GM18909 (cell line): ENCODE data around the gene SNX7.

ENCODE experiments used
- ATAC-seq: cut with Tn5 transposase; IDR thresholded peaks from one replicate; pipeline ENCODE4 v1.9.1; 2021; ENCODE audit warnings: mild to moderate bottlenecking; ENCODE audit not compliant: unreplicated experiment, poor library complexity

SNX7 gene

GRCh38 chr1:98661544-98662355 is at the start of gene SNX7:
Gene SNX7, plus strand, starts transcription at chr1:98661721. Its CDS starts 11 bp downstream, at chr1:98661732.
- peak; percentile 87 for ATAC-seq

GRCh38 chr1:98637316-98637715 is 24.2 kb upstream of the SNX7 start:
- no peak for ATAC-seq

DNA sequence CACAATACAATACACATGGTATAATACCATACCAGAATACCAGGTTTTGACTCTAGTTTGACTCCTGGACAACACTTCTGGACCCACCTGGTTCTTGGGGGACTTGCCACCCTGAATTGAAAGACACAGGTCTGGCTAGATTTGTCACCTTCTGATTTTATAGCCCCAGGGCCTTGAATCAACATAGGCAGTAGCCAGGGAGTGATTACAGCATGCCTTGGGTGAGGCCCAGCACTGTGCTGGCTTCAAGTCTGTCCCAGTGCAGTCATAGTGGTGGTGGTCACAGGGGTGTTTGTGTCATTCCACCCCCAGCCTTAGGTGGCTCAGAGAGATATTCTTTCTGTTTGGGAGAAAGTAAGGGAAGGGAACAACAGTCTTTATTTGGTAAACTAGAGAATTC is 23.3 kb upstream of the SNX7 start:
- ATAC-seq: no peak

DNA sequence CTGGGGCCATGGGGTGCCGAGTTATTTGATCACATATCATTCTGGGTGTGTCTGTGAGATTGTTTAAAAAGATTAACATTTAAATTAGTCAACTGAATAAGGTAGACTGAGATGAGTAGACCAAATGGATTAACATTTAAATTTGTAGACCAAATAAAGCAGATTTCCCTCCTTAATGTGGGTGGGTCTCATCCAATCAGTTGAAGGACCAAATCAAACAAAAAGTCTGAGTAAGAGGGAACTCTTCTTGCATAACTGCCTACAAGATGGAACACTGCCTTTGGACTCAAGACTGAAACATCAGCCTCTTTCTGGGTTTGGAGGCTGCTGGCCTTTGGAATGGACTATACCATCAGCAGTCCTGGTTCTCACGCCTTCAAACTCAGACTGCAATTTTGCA is 17.0 kb upstream of the SNX7 start:
- ATAC-seq: no peak

DNA sequence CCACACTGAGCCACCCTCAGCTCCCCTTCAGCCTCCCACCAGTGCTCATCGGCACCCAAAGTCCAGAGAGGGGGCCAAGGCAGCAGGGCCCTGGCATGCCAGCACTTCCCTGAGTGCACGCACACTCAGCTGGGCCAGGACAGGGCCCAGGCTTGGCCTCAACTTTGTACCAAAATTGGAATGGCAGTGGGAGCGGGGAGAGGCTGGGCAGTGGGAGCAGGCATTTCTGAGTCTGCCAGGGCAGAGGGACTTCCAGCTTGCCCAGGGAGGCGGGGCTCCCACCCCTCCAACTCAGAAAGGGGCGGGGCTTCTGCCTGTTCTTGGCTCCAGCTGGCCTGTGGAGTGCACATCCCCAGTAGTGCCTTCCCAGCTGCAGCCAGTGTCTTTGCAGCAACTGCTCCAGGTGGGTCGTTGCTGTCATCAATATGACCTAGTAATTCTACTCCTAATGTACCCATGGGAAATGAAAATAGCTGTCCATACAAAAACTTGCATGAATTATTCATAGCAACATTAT is 10.3 kb upstream of the SNX7 start:
- no peak for ATAC-seq

GRCh38 chr1:98653123-98653522 is 8.4 kb upstream of the SNX7 start:
- no peak for ATAC-seq

GRCh38 chr1:98659879-98660278 is 1.6 kb upstream of the SNX7 start:
- no peak for ATAC-seq

GRCh38 chr1:98660940-98661543 is 479 bp upstream of the SNX7 start:
- ATAC-seq: no peak

DNA sequence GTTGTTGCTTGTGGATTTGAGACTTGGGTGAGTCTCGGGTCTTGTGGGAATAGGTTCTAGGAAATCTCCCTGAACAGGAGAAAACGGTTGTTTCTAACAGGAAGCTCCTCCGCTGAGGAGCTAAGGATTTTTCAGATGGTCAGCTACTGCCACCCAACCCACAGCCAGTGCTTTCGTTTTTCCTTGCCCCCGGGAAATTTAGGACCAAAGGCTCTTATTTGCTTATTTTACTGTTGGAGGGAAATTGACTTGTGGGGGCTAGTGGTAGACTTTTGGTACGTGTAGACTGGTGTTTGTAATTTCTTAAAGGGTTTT is 792 bp downstream of the SNX7 start:
- no peak for ATAC-seq

- no peak for ATAC-seq
Measured at GRCh38 chr1:98668733-98669132, 7.2 kb downstream of the SNX7 start.

DNA sequence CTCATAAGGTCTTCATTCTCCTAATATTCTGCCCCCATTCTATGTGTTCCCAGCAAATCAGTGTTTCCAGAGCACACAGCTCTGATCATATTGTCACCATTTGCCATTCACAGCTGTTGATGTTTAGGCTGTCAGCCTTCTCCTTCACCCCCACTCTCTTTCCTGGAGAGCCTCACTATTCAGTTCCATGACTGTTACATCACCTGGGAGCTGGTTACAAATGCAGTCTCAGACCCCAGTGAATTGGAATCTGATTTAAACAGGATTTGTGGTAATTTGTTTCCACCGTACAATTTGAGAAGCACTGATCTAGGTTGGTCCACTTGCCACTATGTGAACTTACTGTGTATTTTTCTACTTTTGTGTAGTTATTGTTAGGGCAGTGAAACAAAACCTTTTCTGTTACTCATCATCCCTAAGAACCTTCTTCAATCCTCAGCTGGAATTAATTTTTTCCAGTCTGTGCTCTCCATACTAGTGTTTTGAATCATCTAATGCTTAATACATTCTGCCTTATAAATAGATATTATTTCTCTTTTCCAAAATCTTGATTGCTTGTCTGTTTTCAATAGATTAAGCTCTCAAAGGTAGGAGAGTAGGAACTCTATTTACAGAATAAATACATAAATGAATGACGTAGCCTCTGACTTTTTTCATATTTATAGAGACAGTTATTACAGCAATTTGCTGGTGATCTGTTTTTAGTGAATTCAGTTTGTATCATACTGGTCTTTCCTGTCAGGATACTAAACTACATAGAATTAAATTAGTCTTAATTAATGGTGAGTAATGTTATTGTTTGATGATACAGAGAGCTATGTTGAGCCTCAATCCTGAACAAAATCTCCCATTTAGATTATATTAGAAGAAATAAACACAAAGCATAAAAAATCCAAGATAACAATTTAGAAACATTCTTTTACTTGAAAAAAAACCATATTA is 8.1 kb downstream of the SNX7 start:
- no peak for ATAC-seq

- ATAC-seq: no peak
Measured at GRCh38 chr1:98672189-98672588, 10.7 kb downstream of the SNX7 start.

DNA sequence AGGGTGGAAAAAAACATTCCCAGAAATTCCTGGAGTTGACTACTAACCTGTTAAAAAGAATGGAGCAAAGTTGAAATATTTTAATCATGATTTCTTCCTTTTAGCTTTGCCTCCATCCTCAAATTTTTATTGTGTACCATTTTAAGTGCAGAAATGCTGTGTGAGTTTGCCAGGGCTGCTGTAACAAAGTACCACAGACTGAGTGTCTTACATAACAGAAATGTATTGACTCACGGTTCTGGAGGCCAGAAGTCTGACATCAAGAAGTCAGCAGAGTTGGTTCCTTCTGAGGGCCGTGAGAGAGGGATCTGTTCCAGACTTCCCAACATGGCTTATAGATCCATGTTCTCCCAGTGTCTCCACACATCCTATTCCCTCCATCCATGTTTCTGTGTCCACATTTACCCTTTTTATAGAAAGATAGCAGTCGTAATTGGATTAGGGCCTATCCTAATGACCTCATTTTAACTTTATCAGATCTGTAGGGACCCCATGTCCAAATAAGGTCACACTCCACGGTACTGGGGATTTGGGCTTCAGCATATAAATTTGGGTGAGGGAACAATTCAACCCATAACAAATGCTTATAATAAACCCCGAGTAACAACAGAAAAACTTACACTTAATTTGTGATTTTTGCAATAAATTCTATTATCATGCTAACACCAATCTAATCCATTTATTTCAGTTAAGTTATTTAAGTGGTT is 12.7 kb downstream of the SNX7 start:
- no peak for ATAC-seq

DNA sequence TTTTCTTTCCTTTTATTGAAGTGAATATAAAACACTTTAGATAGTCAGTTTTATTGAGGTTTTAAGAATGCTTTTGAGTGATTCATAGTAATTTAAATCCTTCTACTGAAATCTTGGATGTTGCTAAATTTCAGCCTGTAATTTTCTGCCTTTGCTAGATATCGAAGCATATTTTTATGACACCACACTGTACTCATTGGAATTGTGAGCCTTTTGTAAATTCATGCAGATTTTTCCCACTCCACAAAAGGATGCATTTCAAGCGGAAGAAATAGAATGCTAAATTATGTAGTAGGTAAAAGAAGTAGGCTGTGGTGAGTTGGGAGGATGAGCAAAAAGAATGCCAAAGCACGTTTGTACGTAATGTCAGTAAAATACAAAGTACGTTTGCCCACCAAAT is 13.8 kb downstream of the SNX7 start:
- no peak for ATAC-seq

DNA sequence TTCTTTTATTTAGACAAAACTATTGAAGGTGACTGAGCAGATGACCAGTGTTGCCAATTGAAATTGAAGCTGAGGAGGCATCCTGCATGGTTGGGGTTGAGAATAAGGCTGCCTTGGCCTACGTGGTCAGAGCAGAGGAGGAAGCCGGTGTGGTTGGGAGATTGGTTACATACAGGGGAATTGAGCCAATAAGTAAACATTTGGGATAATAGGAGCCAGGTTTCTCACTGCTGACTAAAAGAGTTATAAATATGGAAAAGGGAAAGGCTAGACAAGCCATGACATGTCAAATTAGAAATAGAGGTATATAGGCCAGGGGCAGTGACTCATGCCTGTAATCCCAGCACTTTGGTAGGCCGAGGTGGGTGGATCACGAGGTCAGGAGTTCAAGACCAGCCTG is 15.8 kb downstream of the SNX7 start:
- ATAC-seq: no peak

DNA sequence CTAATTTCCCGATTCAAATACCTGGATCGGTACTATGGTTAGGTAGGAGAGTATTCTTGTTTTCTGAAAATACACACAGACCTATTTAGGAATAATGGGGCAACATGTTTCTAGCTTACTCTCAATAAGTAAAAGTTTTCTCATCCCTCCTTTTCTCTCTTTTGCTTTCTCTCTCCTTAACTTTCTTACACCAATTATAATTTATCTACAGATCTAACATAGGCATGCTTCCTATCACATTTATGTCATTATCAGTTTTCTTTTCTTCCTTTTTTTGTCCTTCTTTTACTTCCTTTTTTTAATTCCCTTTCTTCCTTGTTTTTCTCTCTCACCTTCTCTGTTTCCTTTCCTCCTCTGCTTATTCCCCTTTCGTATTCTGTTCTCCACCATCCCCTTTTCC is 20.3 kb downstream of the SNX7 start:
- no peak for ATAC-seq

GRCh38 chr1:98688110-98688739 is 26.7 kb downstream of the SNX7 start:
- ATAC-seq: peak; percentile 57

GRCh38 chr1:98690576-98690975 is 29.1 kb downstream of the SNX7 start:
- ATAC-seq: no peak

DNA sequence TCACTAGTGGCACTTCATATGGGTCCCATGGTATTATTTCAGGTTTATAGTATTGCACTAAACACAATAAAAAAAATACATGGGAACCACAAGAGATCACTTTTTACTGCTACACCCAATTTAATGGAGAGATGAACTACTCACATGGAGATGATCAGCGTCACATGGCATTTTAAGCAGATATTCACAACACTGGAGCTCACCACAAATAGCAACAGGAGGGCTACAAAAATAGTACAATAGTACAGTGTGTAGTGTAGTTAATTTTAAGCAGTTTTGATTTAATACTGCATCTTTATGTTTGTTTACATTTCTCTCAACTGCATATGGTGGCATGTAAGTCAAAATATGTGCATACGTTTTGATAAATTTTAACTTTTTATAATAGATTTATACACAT is 31.0 kb downstream of the SNX7 start:
- ATAC-seq: no peak

- no peak for ATAC-seq
Measured at GRCh38 chr1:98693385-98693784, 31.9 kb downstream of the SNX7 start.
